ENCODE results near the gene POM121L2. TPM values are rescaled to one million over a fixed set of nuclear protein-coding genes. Genes with fewer than 3 reads are reported as not detected.

The POM121L2 gene
- total and polyA plus RNA-seq, 9 of the 15 experiments (the other 6 are each of a cell fraction or from before 2014, with no cell fraction given): 0.23 to 0.45 TPM; not detected in 7

GRCh38 chr6:27290065-27290849, 21.8 kb downstream of the POM121L2 start (continued):
- TF ChIP-seq CUX1 (CRISPR knock-in tag; IDR thresholded peaks at IDR 0.05): 0 out of 2 replicates have a peak, but pooled peaks have one; percentile 44
- TF ChIP-seq ZNF589 (CRISPR knock-in tag; IDR thresholded peaks at IDR 0.05; ENCODE audit: low read depth): peak; percentile 67
- TF ChIP-seq RERE (CRISPR knock-in tag; IDR thresholded peaks at IDR 0.05; ENCODE audit: borderline replicate concordance): no peak
- 0 out of 2 replicates have a peak, but pooled peaks have one; percentile 19 for TF ChIP-seq ZNF75A (CRISPR knock-in tag; IDR thresholded peaks at IDR 0.05)
- TF ChIP-seq ELF4 (CRISPR knock-in tag; IDR thresholded peaks at IDR 0.05): no peak
- no peak; the same call in 1 of the 2 replicates for TF ChIP-seq ZBTB17 (CRISPR knock-in tag; IDR thresholded peaks at IDR 0.05)
- TF ChIP-seq CREB5 (CRISPR knock-in tag; IDR thresholded peaks at IDR 0.05): no peak
- TF ChIP-seq ZNF511 (CRISPR knock-in tag; IDR thresholded peaks at IDR 0.05): no peak
- no peak for TF ChIP-seq RAD21 (CRISPR knock-in tag; conservative IDR thresholded peaks at IDR 0.05 in 1 of 2, IDR thresholded peaks at IDR 0.05 in 1 of 2)
- peak; percentile 41 for TF ChIP-seq POLR2B (IDR thresholded peaks at IDR 0.05; ENCODE audit: low read depth, partially characterized antibody)
- no peak for TF ChIP-seq SP2 (IDR thresholded peaks at IDR 0.05; ENCODE audit: extremely low read depth, low read depth, low read length, poor library complexity, severe bottlenecking)
